SK-MEL-5 (cell line): ENCODE data around the gene PLXNC1. TPM values are rescaled to one million over a fixed set of nuclear protein-coding genes. Genes with fewer than 3 reads are reported as not detected.

Source experiments
- DNase-seq: peaks from one replicate; pipeline ENCODE4 v3.0.0-alpha.2; 2016; ENCODE audit warnings: low read depth, low spot score
- in situ Hi-C: cut with HindIII; loops from 2 replicates; pipeline ENCODE4 v1.10.0; 2016; ENCODE audit warnings: low sequenced_read_pairs, high pct_unique_total_duplicates, low pct_unique_long_range_greater_than_20kb
- total RNA-seq: library from RNA; depleted of rRNA; stranded (reverse); fragments of >200 nt; shearing (Covaris generic); gene quantifications from 2 replicates; pipeline ENCODE4 v1.2.3, GENCODE V29; 2014

PLXNC1 gene
- total RNA-seq, 1 experiment from 2014 or later: 48.8 TPM

DNA sequence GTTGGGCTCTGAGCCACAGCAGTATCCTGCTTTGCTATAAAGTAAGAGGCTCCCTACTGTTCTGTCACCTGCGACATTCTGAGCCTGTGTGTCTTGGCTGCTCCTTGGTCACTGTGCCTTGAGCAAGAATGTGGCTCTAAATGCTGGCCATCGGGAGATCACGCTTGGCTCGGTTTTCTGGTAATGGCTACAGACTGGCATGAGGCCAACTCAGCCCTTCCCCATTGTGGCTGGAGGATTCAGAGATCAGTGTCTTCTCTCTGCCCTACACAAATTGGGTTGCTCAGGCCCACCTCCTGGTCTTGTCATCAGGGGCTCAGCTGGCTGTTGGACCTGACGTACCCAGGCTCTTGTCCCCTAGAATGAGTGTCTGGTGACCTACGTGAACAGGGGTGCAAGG lies 94.5 kb downstream of the PLXNC1 start:
- no peak for DNase-seq
- in situ Hi-C loops: no loop called here

DNA sequence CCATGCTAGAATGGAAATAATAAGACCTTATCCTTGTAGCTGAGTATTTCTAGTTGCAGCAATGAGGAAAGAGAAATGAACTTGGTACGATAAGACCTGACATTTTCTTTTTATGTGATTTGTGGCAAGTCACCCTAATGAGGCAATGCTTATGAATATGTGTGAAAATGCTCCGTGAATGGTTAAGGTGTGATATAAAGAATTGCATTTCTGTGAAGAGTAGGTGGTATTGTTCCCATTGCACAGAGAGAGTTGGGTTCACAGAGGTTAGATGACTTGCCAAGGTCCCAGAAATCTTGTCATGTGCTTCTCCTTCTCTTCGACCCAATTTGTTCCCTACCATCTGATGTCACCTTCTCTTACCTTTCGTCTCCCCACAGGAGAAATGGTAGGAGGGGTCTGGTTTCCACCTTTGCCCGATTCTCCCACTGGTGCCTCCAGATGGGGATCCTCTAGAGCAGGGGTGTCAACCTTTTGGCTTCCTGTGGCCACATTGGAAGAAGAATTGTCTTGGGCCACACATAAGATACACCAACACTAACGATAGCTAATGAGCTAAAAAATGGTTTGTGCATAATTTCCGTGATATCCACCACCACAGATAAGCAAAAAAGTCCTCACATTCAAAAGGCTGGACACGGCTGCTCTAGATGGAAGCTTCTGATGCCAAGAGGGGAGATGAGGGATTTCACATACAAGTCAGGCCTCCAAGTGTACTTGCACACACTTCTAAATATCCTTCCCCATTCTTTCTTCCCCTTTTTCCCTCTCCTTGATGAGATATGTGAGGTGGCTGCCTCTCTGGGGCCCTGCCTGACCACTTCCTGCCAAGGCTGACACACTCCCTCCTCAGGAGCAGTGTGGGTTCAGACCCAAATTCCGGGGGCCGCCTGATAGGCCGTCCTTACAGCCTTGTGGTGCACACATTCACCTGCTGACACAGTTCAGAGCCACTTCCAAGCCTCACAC lies 96.1 kb downstream of the PLXNC1 start:
- DNase-seq: no peak
- in situ Hi-C loops: no loop called here

DNA sequence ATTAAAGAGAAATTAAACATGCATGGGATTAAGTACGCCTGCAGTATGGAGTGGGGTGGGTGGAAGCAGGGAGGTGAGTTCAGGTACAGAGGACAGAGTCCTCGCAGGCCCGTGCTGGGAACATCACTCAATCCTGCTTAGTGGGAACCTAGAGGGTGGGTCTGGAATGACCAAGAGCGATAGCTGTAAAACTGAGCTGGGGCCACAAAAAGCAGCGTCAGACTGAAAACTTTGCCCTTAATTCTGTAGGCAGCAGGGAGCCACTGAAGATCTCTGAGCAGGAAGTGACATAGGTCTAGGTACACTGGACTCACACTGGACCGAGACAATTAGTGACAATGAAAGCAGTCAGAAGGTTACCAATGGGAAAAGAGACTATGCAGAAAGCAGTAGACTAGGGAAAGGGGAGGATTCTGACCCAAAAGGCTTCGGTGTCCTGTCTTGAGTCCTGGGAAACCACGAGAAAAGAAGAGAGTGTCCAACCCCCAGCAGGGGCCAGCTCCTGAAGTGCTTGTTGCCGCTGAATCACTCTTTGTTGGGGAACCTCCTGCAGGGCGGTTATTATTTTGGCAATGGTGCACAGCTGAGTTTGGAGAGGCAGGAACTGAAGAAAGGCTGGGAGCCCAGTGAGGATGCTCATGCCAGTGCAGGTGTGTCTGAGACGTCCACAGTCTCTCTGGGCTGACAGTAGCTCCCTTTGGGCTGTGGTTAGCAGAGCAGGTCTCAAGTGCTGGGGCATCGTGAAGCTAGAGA lies 97.4 kb downstream of the PLXNC1 start:
- no peak for DNase-seq
- in situ Hi-C loops: no loop called here

DNA sequence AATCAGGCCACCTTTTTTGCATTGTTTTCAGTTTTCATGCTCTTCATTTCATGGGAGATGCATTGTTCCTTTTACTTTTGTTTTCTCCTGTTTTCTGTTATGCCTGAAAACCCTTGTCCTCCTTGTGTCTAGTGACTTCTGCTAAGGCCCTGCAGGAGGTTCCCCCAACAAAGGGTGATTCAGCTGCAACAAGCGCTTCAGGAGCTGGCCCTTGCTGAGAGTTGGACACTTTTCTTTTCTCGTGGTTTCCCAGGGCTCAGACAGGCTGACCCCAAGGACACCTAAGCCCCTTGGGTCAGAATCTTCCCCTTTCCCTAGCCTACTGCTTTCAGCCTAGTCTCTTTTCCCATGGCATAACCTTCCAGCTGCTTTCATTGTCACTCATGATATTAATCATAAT lies 98.9 kb downstream of the PLXNC1 start:
- DNase-seq: no peak
- in situ Hi-C loops: no loop called here

DNA sequence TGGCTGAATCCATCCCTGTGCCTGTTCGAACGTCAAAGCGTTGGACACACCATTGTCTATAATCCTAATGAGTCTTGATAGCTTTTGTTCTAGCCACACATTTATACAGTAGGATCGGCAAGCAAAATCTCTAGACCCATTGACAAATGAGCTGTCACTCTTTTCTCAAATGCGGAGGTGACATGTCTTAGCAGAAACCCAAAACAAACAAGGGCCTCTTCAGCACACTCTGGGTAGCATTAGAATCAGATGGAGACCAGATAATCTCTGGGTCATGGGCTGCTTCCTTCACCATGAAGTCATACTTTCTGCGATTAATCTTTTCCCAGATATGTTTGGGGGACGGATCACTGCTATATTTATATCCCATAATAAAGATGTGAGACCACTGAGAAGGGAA lies 100.2 kb downstream of the PLXNC1 start:
- DNase-seq: no peak
- in situ Hi-C loops: no loop called here

DNA sequence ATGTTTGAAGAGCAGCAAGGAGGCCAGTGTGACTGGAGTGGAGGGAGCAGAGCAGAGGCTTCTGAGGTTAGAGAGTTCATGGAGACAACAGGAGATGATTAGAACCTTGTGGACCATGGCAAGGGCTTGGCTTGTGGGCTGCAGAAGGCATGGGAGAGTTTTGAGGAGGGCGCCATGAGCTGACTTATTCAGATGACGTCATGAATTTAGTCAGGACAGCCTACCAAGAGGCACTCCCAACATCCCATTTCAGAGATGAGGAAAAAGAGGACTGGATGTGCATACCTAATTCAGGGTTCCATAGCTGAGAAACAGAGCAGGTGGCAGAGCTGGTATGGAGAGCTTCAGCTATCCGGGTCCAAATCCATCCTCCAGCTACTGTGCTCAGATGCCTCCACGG lies 101.8 kb downstream of the PLXNC1 start:
- no peak for DNase-seq
- in situ Hi-C loops: no loop called here

DNA sequence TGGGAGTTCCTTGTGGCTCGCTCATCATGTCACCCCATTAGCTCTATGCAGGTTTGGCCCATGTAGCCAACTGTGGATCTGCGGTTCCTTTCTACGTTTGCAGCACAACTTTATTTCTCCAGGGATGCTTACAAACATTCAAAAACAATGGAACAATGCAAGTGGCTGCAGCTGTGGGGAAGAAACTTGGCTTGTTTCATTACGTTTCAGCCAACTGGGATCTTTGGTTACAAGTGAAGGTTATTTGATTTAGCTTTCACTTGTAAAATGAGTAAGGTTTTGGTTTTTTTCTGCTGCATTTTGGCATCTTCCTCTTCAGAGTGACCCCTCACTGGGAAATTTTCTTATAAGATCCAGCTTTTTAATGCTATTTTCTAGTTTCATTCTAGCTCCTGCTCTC lies 105.9 kb downstream of the PLXNC1 start:
- no peak for DNase-seq
- in situ Hi-C loops: no loop called here

DNA sequence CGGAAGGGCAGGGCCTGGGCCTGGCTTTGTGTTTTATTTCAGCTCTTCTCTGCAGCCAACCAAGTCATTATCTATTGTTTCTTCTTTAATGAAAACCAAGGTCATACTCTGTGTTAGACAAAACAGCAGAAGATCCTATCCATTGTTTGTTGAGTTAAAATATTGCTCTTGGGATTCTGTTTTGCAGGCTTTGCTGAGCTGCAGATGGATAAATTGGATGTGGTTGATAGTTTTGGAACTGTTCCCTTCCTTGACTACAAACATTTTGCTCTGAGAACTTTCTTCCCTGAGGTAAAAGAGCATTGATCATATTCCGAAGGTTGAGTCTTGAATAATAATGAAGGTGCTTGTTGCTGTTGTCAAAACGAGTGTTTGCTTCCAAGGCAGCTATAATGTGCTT lies 106.6 kb downstream of the PLXNC1 start:
- no peak for DNase-seq
- in situ Hi-C loops: no loop called here

DNA sequence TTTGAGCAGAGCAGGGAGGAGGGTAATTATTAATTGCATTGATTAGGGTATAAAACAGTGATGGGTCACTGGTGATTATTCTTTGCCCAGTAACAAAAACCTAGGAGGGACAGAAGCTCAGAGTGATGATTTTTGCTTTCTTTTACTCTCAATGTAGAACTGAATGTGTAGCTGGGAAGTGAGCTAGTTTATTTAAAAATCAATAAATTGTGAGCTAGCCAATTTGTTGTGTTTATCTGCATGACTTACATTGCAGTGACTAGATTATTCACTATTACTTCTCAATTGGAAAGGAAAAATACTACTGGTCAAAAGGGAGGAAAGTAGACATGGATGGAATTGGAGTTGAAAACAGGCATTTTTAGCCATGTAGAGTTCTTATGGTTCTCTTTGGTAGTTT lies 107.1 kb downstream of the PLXNC1 start:
- in situ Hi-C loops: no loop called here
- DNase-seq: no peak

DNA sequence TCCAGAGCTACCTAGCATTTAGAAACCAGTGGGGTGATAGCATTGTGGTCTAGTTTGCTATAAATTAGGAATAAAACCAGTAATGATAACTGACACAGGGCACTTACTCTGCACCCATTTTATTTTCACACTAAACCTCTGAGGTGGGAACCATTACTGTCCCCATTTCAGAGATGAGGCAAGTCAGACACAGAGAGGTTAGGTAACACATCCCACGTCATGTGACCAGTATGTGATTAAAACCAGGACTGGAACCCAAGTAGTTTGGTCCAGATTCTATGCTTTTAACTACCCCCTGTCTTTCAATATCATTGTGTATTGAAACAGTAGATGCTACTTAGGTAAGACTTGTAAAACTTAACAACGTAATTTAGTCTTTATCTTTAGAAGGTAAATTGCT lies 110.2 kb downstream of the PLXNC1 start:
- no peak for DNase-seq
- in situ Hi-C loops: no loop called here

DNA sequence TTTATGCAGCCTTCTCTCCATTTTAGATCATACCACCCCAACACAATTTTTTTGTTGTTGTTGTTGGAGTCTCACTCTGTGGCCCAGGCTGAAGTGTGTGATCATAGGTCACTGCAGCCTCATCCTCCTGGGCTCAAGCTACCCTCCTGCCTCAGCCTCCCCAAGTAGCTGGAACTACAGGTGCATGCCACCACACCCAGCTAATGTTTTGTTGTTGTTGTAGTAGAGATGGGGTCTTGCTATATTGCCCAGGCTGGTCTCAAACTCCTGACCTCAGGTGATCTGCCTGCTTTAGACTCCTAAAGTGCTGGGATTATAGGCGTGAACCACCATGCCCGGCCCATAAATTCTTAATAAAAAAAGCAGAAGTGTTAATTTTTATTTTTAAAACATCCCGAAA lies 111.6 kb downstream of the PLXNC1 start:
- in situ Hi-C loops: no loop called here
- DNase-seq: no peak

DNA sequence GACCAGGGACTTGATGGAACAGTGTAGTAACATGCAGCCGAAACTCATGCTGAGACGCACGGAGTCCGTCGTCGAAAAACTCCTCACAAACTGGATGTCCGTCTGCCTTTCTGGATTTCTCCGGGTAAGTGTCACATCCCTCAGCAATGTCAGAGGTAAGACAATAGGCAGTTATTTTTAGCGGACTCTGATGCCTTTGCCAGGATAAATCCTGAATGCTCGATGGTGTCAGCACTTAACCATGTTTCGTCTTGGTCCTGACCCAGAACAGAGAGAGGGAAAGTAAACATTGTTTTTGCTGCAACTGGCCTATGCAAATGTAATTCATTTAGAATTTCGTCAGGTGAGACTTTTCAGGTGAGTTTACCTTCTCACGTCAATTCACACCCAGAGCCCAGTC lies 112.3 kb downstream of the PLXNC1 start:
- in situ Hi-C loops: no loop called here
- no peak for DNase-seq

DNA sequence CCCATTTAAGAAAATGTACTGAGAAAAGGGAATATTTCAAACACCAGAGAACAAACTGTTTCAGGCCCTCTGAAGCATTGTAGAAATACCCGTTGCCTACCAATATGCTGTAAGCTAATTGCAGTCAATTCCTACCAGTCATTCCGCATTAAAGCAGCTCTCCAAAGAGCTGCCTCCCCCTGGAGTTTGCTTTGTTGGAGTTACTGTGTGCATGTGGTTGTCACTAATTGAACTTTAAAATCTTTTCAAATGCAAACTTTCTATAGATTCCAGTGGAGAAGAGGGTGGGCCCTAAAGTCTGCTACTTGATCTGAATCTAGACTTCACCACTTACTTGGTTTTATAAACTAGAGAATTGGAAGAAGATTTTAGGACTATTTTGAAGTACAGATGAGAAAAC lies 112.7 kb downstream of the PLXNC1 start:
- no peak for DNase-seq
- in situ Hi-C loops: no loop called here

DNA sequence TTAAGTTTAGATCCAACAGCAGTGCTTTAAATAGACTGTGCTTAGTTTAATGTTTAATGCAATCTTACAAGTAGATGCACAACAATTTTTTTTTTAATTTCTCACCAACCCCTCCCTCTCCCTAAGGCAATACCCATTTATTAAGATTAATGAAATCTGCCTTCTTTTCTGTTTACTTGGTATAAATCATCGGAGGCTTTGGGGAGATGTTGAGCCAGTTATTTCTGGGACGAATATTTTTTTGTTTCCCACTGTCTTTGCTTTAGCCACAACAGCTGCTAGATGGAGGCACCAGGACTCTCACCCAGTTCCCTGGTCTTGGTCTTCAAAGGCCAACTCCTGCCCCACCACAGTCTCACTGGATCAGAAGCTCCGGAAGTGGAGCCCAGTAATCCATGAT lies 113.4 kb downstream of the PLXNC1 start:
- in situ Hi-C loops: no loop called here
- no peak for DNase-seq

DNA sequence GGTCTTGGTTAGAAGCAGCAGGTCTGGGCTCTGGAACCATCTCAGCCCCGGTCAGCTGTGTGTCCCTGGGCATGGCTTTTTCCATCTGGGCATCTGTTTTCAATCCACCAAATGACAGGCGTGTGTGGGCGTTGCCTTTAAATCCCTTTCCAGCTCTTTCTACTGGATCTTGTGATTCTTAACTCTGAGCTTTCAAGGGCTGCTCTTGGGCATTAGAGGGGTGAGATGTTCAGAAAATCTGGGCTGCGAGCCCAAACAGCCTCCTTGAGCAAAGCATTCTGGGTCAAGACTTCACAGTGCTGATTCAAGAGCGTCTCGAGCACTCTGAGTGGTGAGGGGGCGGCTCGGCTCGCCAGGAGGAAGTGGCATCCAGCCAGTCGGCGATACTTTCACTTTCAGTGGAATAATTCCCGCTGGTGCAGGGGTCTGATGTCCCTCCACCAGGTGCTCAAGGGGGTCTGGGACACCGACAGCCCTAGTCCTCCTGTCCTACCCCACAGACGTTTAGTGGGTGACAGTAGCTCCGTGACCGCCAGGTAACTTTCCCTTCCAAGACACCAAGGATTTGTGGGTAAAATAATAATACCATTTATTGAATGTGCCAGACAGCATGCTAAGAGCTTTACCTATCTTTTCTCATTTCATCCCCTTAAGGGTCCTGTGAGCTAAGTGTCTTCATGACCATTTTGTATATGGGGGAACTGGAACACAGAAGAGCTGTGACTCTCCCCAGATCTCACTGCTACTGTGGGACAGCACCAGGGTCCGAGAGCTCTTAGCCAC lies 114.0 kb downstream of the PLXNC1 start:
- in situ Hi-C loops: no loop called here
- DNase-seq: no peak

DNA sequence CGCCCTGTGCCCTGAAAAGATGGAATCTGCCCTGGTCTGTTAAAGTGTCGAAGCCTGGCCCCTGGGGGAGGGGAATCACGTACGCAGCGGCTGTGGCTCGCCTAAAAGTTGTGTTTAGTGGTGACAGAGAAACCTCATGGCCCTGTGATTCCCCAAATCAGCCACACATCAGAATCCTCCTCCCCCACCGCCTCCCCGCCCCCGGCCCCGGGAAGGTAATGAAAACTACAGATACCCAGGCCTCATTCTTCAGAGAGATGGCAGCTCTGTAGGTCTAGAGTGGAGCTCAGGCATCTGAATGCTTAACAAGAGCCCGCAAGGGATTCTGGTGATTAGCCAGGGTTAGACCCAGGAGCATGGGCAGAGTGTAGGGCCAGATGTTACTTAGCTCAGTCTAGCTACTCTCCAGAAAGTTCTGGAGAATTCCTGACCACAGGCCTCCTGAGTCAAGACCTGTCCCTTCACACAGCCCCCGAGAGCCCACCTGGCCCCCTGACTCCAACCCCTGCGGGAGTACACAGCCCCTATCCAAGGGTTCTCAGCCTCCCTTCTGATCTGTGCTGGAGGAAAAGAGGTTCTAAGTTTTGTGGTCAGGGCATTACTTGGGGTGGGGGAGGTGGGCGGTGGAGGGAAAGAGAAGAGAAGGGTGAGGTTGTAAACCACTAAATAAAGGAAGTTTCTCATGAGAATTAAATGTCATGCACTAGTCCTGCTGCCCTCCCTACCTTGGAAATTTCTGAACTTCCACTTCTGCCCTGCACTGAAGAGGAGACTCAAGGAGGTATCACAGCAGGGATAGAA lies 114.8 kb downstream of the PLXNC1 start:
- in situ Hi-C loops: no loop called here
- no peak for DNase-seq

DNA sequence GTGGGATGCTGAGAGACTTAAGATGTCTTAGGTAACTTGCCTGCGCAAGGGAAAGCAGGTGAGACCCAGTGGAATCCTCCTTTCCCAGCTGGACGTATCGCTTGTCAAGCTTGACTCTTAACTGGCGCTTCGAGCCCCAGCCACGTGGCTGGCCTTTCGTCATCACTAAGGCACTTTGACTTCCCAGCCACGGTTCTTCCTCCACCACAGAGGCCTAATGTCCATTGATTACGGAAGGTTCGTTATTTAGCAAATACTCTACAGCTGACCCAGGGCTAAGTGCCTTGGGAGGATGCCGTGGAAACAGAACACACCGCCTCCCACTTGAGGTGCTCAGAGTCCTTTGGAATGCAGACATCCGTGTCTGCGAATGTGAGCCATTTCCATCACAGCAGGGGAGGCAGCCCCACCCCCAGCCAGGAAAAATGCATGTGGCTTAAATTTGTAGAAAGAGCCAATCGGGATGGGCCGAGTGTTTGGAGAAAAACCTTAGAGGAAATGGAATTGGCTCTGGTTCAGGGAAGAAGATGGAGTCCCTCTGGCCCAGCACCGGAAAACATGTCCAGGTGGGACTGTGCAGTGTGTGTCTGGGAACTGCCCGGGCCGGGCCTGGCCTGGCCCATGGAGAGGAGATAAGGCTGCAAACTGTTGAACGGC lies 115.7 kb downstream of the PLXNC1 start:
- DNase-seq: no peak

More for the DNA sequence above, 115.7 kb downstream of the PLXNC1 start:
- in situ Hi-C loops: no loop called here
